GM21381 (cell line): ENCODE results near the gene TMEM87A.
"Not testable (repeated sequence)": the region's sequence is repeated elsewhere in the genome, so short reads cannot be mapped to it uniquely, and the experiment has no call there.

Source experiments
- ATAC-seq: cut with Tn5 transposase; IDR thresholded peaks from one replicate; pipeline ENCODE4 v1.9.1; 2021; ENCODE audit warnings: mild to moderate bottlenecking, moderate library complexity; ENCODE audit not compliant: unreplicated experiment

Gene TMEM87A

GRCh38 chr15:42273900-42274701 is 868 bp upstream of the TMEM87A start:
- peak; percentile 19 for ATAC-seq

DNA sequence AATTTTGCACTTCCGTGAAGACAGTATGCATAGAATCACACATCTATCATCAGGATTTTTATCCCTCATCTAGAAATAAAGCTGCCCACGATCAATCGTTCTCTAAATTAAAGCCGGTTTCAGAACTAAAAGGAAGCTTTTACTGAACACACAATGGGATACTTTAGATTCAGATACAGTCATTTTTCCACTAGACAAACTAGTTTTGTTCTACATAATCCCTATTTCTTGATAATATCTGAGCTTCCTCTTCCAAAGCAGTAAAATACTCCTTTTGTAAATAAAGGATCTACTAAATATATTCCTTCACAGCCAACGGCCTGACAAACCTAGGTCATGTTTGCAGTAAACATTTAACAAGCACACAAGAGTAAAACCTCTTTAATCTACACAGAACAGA is 2.2 kb downstream of the TMEM87A start:
- no peak for ATAC-seq

GRCh38 chr15:42270551-42270950 is 2.7 kb downstream of the TMEM87A start:
- no peak for ATAC-seq

- no peak for ATAC-seq
These were observed 5.9 kb downstream of the TMEM87A start for GRCh38 chr15:42267286-42267685.

- ATAC-seq: no peak
These were observed 8.4 kb downstream of the TMEM87A start for GRCh38 chr15:42264795-42265194.

- ATAC-seq: no peak
These were observed 19.9 kb downstream of the TMEM87A start for GRCh38 chr15:42253300-42253699.

DNA sequence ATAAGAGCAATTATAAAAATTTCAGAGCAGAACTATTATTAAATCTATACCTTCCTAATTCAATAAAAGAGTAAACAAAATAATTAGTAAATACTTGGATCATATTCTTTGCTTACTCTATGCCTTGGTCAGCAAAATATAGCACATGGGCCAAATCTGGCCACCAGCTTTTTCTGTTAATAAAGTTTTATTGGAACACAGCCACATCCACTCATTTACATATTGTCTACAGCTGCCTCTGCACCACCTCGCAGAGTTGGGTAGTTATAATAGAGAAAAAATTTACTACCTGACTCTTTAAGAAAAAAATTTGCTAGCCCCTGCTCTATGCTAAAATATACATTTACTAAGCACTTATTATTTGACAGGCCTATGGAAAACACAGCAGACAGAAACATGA is 32.4 kb downstream of the TMEM87A start:
- ATAC-seq: no peak

DNA sequence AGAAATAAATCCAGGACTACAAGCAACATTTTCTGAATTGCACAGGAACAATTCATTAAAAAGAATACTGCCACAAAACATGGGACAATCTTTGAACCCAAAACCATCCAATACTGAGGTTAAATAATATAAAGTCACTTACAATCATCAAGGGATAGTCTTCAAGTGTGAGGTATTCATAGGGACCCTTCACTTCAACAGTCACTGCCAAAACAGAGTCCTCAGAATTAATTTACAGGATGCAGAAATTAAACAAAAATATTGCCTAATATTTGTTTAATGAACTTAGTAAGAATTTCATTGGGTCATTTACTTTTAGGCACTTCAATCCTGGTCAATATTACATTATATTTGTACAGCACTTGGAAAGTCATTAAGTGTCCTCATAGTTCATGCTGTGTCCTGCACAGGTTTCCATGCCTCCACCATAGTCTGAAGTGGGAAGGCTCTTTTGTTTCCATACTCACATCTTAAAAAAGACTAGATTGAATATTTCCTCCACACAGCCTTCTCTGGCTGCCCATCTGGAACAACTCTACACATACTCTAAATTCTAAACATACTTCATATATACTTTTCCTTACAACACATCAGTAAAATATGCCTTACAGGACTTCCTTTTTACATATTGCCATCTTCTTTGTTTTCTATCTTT is 33.6 kb downstream of the TMEM87A start:
- ATAC-seq: no peak

- ATAC-seq: no peak
These were observed 40.1 kb downstream of the TMEM87A start for GRCh38 chr15:42233107-42233506.

GRCh38 chr15:42232606-42233005 is 40.6 kb downstream of the TMEM87A start:
- ATAC-seq: no peak

DNA sequence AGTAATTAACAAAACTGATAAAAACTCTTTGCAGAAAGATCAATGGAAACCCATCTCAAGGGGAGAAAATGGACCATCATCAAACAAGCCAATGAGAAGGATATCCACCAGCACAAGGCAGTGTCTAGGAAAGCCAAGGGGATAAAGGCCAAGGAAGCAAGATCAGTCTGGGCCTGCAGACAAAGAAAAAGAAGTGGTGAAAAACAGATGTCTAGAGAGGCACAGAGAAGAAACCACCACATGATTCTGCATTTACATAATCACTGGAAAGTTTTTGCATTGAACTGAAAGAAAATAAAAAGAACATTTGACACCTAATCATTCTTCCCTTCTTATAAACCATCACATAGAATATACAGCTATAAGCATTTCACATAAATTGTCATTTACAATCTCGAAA is 42.1 kb downstream of the TMEM87A start:
- no peak for ATAC-seq

DNA sequence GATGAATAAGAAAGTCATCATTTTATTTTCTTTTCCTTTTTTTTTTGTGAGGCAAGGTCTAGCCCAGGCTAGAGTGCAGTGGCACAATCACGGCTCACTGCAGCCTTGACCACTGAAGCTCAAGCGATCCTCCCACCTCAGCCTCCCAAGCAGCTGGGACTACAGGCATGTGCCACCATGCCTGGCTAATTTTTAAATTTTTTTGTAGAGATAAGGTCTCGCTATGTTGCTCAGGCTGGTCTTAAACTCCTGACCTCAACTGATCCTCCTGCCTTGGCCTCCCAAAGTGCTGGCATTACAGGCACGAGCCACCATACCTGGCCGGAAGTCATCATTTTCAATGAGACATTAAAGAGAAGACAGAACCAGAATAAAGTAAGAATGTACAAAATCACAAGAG is 44.3 kb downstream of the TMEM87A start:
- ATAC-seq: not testable (repeated sequence)

- ATAC-seq: no peak
These were observed 45.2 kb downstream of the TMEM87A start for GRCh38 chr15:42228036-42228435.

DNA sequence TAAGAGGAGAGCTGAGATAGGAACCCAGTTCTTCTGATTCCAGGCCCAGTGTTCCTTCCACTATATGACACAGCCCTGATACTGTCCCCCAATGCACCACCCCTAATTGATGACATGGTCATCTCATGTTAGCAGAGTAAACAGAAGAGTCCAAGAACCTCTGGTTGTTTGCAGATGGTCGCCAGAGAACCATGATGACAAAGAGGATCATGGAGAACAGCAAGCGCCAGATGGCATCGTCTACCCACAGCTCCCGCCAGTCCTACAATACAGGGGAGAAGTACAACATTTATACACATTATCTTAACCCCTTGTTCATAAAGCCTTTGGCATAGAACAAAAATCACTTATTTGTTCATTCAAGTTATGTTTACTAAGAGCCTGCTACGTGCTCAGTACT is 46.6 kb downstream of the TMEM87A start:
- no peak for ATAC-seq

DNA sequence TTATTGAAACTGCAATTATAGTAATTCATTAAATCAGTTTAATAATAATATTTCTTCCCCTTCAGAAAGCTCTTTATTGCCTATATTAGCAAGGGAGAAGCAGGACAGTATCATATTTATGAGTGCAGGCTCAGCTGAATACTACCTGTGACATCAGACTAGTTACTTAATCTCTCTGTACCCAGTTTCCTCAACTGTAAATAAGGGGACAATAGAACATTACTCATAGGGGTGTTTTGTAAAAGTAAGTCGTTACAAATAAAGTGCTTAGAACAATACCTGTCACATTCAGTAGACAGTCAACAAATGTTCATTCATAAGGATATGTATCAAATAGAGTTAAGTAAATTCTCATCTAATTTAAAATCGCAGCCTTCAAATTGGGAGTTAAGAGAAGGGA is 53.0 kb downstream of the TMEM87A start:
- ATAC-seq: no peak

DNA sequence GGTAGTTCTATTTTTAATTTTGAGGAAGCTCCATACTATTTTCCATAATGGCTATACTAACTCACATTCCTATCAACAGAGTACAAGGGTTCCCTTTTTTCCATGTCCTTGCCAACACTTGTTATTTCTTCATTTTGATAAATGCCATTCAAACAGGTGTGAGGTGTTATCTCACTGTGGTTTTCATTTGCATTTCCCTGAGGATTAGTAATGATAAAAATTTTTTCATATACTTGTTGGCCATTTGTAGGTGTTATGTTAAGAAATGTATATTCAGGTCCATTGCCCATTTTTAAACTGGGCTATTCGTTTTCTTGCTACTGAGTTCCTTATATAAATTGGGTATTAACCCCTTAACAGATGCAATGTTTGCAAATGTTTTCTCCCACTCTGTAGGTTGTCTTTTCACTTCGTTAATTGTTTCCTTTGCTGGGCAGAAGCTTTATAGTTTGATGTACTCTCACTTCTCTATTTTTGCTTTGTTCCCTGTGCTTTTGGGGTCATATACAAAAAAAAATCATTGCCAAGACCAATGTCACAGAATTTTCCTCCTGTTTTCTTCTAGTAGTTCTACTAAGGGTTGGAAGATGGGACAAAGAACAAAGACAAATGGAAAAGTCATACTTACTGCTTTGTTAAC is 54.2 kb downstream of the TMEM87A start:
- ATAC-seq: no peak

DNA sequence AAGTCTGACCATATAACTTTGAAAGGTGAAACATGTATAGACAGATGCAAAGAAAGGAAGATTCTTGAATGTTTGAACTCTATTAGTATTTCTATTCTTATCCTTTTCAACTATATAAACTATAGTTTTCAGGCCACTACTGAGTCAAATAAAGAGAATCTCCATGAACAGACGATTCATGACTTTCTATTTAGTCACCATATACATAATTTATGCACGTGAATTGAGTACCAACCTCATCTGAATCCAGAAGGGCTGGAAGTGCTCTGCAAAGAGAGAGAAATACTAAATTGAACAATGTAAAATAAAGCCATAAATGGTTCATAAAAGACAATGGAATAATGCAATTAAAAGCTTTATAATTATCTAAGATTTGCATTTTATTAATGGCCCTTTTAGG is 55.7 kb downstream of the TMEM87A start:
- ATAC-seq: no peak

GRCh38 chr15:42215913-42216829 is 57.1 kb downstream of the TMEM87A start:
- ATAC-seq: no peak

DNA sequence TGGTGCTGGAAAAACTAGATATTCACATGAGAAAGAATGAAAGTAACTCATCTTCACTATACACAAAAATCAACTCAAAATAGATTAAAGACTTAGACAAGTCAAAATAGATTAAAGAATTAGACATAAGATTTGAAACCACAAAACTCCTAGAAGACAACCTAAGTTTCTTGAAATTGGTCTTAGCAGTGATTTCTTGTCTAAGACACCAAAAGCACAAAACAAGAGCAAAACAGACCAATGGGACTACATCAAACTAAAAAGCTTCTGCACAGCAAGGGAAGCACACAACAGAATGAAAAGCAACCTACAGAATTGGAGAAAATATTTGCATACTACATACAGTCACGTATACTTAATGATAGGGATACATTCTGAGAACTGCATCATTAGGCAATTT is 58.6 kb downstream of the TMEM87A start:
- ATAC-seq: no peak

DNA sequence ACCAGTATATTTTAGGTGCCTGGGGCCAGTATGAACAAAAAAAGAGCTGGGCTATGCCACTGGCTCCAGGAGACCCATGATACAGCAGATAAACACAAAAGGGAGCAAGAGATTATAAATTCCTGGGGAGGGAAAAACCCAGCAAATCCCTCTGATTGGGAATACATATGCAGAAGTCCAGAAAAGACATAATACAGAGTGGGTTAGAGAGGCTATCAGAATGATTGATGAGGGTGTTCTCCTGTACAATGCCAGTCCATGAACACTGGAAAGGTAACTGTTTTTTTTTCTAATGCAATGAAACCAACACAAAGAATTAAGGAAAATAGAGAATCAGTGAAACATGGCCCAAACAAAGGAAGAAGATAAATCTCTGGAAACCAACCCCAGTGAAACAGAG is 59.7 kb downstream of the TMEM87A start:
- ATAC-seq: no peak

DNA sequence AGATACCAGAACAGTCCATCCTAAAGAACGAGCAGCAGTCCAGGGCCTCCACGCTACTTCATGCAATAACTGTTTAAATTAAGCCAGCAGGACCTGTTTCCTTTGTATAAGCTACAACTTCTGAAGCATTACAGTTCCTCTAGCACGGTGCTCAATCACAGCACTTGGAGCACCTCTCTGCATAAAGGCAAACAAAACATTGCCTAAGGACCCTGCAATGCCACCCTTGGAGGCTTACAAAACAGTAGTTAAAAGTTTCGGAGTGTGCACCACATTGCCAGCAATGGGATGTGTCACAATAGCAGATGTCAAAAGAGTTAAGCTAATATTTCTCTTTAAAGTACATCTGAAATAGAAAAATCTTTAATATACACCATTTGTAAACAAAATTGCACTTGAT is 62.5 kb downstream of the TMEM87A start:
- no peak for ATAC-seq
